AG04449 (cell line): ENCODE data around the gene MRM3.

Source experiments
- CTCF ChIA-PET: fragments of 350-600 bp; formaldehyde crosslinking; extraction: SDS; loops from one replicate; lab custom pipeline; 2021; ENCODE audit warnings: antibody characterized with exemption; lab: Yijun Ruan, JAX
- POLR2A ChIA-PET: fragments of 400-600, 350-600 bp; formaldehyde crosslinking; extraction: SDS; loops from one replicate; lab custom pipeline; 2020; ENCODE audit warnings: antibody characterized with exemption, inconsistent platforms; lab: Yijun Ruan, JAX
- DNase-seq: peaks from one replicate; pipeline ENCODE4 v3.0.0-alpha.2; 2010; ENCODE audit warnings: low read depth, low spot score
- H3K4me3 ChIP-seq: 2 replicates; pipeline ENCODE4 v1.5.1; 2011; ENCODE audit warnings: low read depth, mild to moderate bottlenecking, control low read depth, low read length
- CTCF ChIP-seq: IDR thresholded peaks from one replicate; pipeline ENCODE4 v1.5.1; 2011; ENCODE audit warnings: mild to moderate bottlenecking, moderate library complexity, low read length, control low read depth, inconsistent platforms; ENCODE audit not compliant: insufficient read depth; ENCODE audit errors: missing control alignments

Gene MRM3

GRCh38 chr17:807523-808294, 25.6 kb downstream of the MRM3 start:
- no peak overlapping the region for H3K4me3 ChIP-seq
- POLR2A ChIA-PET = no interaction called here
- CTCF ChIA-PET = interaction anchor here (1.4 kb wide), 1 partner anchor 173 kb away, joined by 4 read pairs; no protein-coding TSS in a partner anchor
- no peak for DNase-seq
- no peak for TF ChIP-seq CTCF

- ChIA-PET POLR2A (no interaction called here), CTCF (no interaction called here)
- H3K4me3 ChIP-seq = no peak overlapping the region
These were observed 29.1 kb downstream of the MRM3 start for GRCh38 chr17:811051-811784.

GRCh38 chr17:812638-813204, 30.6 kb downstream of the MRM3 start:
- POLR2A ChIA-PET = no interaction called here
- no peak for DNase-seq
- CTCF ChIA-PET = no interaction called here
- no peak for TF ChIP-seq CTCF
- H3K4me3 ChIP-seq = no peak overlapping the region

More at GRCh38 chr17:811051-811784, 29.1 kb downstream of the MRM3 start:
- TF ChIP-seq CTCF = no peak
- no peak for DNase-seq

- no peak for TF ChIP-seq CTCF
- ChIA-PET POLR2A (no interaction called here), CTCF (interaction anchor here (0.6 to 1.2 kb wide), 2 partner anchors 19 to 167 kb away, joined by 3 to 5 read pairs; no protein-coding TSS in a partner anchor)
- no peak overlapping the region for H3K4me3 ChIP-seq
- DNase-seq = no peak
These were observed 32.2 kb downstream of the MRM3 start for GRCh38 chr17:814371-814770.

- no peak for TF ChIP-seq CTCF
- DNase-seq = no peak
- H3K4me3 ChIP-seq = no peak overlapping the region
- ChIA-PET CTCF (no interaction called here), POLR2A (interaction anchor here (0.6 kb wide), 1 partner anchor 17 kb away, joined by 3 read pairs; no protein-coding TSS in a partner anchor)
These were observed 37.1 kb downstream of the MRM3 start for GRCh38 chr17:819251-819650.

GRCh38 chr17:823501-823902, 41.3 kb downstream of the MRM3 start:
- H3K4me3 ChIP-seq = no peak overlapping the region
- POLR2A ChIA-PET = no interaction called here
- TF ChIP-seq CTCF = no peak
- CTCF ChIA-PET = no interaction called here
- no peak for DNase-seq
